GM12878 (cell line): ENCODE results near the gene UBE2C. TPM values are rescaled to one million over a fixed set of nuclear protein-coding genes. Genes with fewer than 3 reads are reported as not detected.

Source experiments
- ATAC-seq: fragments of 200-7000 bp; cut with Tn5 transposase; 3 replicates; pipeline ENCODE4 v1.9.1; 2020; ENCODE audit warnings: mild to moderate bottlenecking, moderate library complexity
- BruUV-seq: library from RNA; stranded (reverse); fragments of 400-500 nt; replicated peaks from 2 replicates; lab custom pipeline; 2021; lab: Mats Ljungman, UMichigan
- CTCF ChIA-PET: fragments of 300-600 bp; sonication (Branson Sonifier 250); formaldehyde crosslinking; extraction: SDS; loops from one replicate; lab custom pipeline; 2021; ENCODE audit warnings: inconsistent platforms; lab: Yijun Ruan, JAX
- POLR2A ChIA-PET: fragments of 350-600 bp; formaldehyde crosslinking; extraction: SDS; loops from one replicate; lab custom pipeline; 2021; ENCODE audit warnings: inconsistent platforms; lab: Charles Lee
- RAD21 ChIA-PET: fragments of 300-600 bp; sonication (Branson Sonifier 250); formaldehyde crosslinking; loops from one replicate; lab custom pipeline; 2023; ENCODE audit warnings: antibody characterized with exemption; ENCODE audit not compliant: unreplicated experiment; lab: Charles Lee
- SMC1A ChIA-PET: fragments of 300-600 bp; sonication (Branson Sonifier 250); formaldehyde crosslinking; loops from one replicate; lab custom pipeline; 2023; ENCODE audit not compliant: unreplicated experiment, uncharacterized antibody; lab: Charles Lee
- DNase-seq: peaks from one replicate; pipeline ENCODE4 v3.0.0-alpha.2; 2011; ENCODE audit warnings: low read depth, low spot score
- FAIRE-seq: peaks from 3 replicates; lab custom pipeline; 2011; peaks lifted over from hg19 to GRCh38; lab: Jason Lieb, UNC
- H2AFZ ChIP-seq: 2 replicates; pipeline ENCODE4 v1.6.0; 2011; ENCODE audit warnings: low read depth, low read length, control low read depth; ENCODE audit not compliant: control insufficient read depth
- H3K27ac ChIP-seq: 2 replicates; pipeline ENCODE4 v1.5.1; 2011; ENCODE audit warnings: control low read depth; ENCODE audit not compliant: control insufficient read depth, insufficient read depth
- H3K27me3 ChIP-seq, 2 experiments: replicated peaks in 1 of 2; 2 replicates each; pipeline versions ENCODE4 v1.6.0 to v1.6.1; 2011; ENCODE audit warnings: low read length in 1 of 2; ENCODE audit not compliant: control insufficient read depth in 2 of 2, insufficient read depth in 2 of 2
- H3K36me3 ChIP-seq, 2 experiments: 2 replicates each; pipeline ENCODE4 v1.5.1; 2011; ENCODE audit warnings: low read length in 1 of 2; ENCODE audit not compliant: control insufficient read depth in 2 of 2, insufficient read depth in 2 of 2
- H3K4me1 ChIP-seq: 2 replicates; pipeline ENCODE4 v1.6.1; 2011; ENCODE audit warnings: mild to moderate bottlenecking, low read length, moderate library complexity, mixed read lengths; ENCODE audit not compliant: control insufficient read depth, insufficient read depth
- H3K4me2 ChIP-seq: 2 replicates; pipeline ENCODE4 v1.6.0; 2011; ENCODE audit warnings: control low read depth; ENCODE audit not compliant: control insufficient read depth, insufficient read depth
- H3K4me3 ChIP-seq: fragments of 200-600 bp; sonication (generic); 2 replicates; pipeline ENCODE4 v1.5.1; 2016
- H3K79me2 ChIP-seq: 2 replicates; pipeline ENCODE4 v1.6.0; 2011; ENCODE audit warnings: low read length; ENCODE audit not compliant: control insufficient read depth, insufficient read depth
- H3K9ac ChIP-seq: 2 replicates; pipeline ENCODE4 v1.8.0; 2011; ENCODE audit warnings: low read length, control low read depth, mixed read lengths; ENCODE audit not compliant: control insufficient read depth, insufficient read depth
- H3K9me3 ChIP-seq: replicated peaks from 3 replicates; pipeline ENCODE4 v1.5.1; 2011; ENCODE audit warnings: mild to moderate bottlenecking, low read length; ENCODE audit not compliant: control insufficient read depth, insufficient read depth
- H4K20me1 ChIP-seq: 2 replicates; pipeline ENCODE4 v1.6.0; 2011; ENCODE audit not compliant: control insufficient read depth, insufficient read depth
- ETV6 ChIP-seq, 2 experiments: fragments of 450-650 bp in 1 of 2; IDR thresholded peaks in 1 of 2; conservative IDR thresholded peaks in 1 of 2; 2 replicates each; pipeline ENCODE4 v1.6.1; 2014; ENCODE audit warnings: antibody characterized with exemption in 1 of 2, borderline replicate concordance in 1 of 2, low read depth in 1 of 2, mild to moderate bottlenecking in 1 of 2, moderate library complexity in 1 of 2
- MTA2 ChIP-seq: fragments of 450-650 bp; IDR thresholded peaks from 2 replicates; pipeline ENCODE4 v1.6.1; 2016; ENCODE audit warnings: low read depth, mild to moderate bottlenecking, moderate library complexity
- POU2F2 ChIP-seq: IDR thresholded peaks from 3 replicates; pipeline ENCODE4 v1.6.1; 2011; ENCODE audit warnings: low read depth, mild to moderate bottlenecking, low read length, borderline replicate concordance
- RBBP5 ChIP-seq: fragments of 200-600 bp; sonication (generic); conservative IDR thresholded peaks from 2 replicates; pipeline ENCODE4 v1.6.1; 2016
- SREBF2 ChIP-seq: IDR thresholded peaks from 2 replicates; pipeline ENCODE4 v1.6.1; 2012; ENCODE audit warnings: mild to moderate bottlenecking, low read length
- YBX1 ChIP-seq: fragments of 450-650 bp; IDR thresholded peaks from 2 replicates; pipeline ENCODE4 v1.6.1; 2016; ENCODE audit warnings: antibody characterized with exemption
- WGBS: methylation state at CpG from one replicate; pipeline ENCODE4 v1.1.6; 2016; ENCODE audit warnings: low lambda C conversion rate; ENCODE audit not compliant: insufficient replicate concordance, insufficient coverage; ENCODE audit errors: missing lambda C conversion rate; 5-methylcytosine and 5-hydroxymethylcytosine counted together
- in situ Hi-C: fragments of 300-500 bp; cut with MboI; formaldehyde crosslinking; loops from 9 replicates; pipeline ENCODE4 v1.14.3; 2018; ENCODE audit warnings: mixed read lengths
- intact Hi-C: fragments of 100-400 bp; cut with micrococcal nuclease; formaldehyde crosslinking; loops from one replicate; pipeline ENCODE4 v1.14.2; 2022; ENCODE audit not compliant: unreplicated experiment
- polyA plus RNA-seq, 11 experiments: library from polyadenylated mRNA; depleted of rRNA in 4 of 11; unstranded in 6 of 11; stranded (reverse) in 5 of 11; fragments of >200 nt; fragmentation: Nextera tagmentation in 4 of 11; fragmentation: Illumina TruSeq in 1 of 11; extraction: Ambion mirVana in 4 of 11; extraction: Trizol in 1 of 11; gene quantifications; 1 replicate in 1 of 11; 2 replicates in 10 of 11; pipeline versions ENCODE4 v1.2.1 to v1.2.3, GENCODE V29; 2011 to 2016; ENCODE audit warnings: inconsistent platforms in 2 of 11, missing spikeins in 2 of 11, low read depth in 1 of 11
- total RNA-seq, 4 experiments: library from RNA; depleted of rRNA in 3 of 4; stranded (reverse); fragments of >200 nt in 3 of 4; fragmentation: Illumina TruSeq in 1 of 4; extraction: Trizol in 1 of 4; gene quantifications; 2 replicates each; pipeline versions ENCODE4 v1.2.1 to v1.2.3, GENCODE V29; 2013 to 2021

The UBE2C gene
- total and polyA plus RNA-seq, 10 of the 15 experiments (the other 5 are each of a cell fraction or from before 2014, with no cell fraction given) = 86.2 to 412 (median 176) TPM

DNA sequence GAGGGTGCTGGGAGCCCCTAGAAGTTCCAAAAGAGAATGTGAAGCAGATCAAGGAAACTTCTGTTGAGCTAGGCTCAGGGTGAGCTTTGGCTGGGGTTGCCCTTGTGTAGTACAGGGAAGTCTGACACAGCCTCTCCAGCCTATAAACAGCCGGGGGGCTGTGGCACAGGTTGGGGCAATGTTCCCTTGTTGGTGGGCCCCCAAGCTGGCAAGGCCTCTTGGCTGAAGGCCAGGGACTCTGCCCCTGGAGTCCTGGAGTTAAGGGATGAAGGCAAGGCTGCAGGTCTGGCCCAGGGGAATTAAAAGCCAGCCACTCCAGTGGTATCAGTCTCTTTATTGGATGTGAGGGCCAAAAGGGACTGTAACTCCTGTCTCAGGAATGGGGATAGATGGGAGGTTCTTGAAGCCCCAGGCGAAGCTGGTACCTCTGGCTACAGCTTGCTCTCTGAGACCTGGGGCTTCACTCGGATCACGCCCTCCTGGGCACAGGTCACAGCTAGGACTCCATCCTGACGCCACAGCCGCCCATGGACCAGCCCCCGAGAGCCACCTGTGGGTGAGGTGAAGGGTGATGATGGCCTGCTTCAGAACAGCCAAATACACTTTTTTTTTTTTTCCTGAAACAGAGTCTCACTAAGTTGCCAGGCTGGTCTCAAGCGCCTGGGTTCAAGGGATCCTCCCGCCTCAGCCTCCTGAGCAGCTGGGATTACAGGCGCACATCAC is 29.1 kb downstream of the UBE2C start:
- H2AFZ ChIP-seq = no peak overlapping the region
- TF ChIP-seq YBX1 (no peak), ETV6 (conservative IDR thresholded peaks at IDR 0.05 in 1 of 2, IDR thresholded peaks at IDR 0.05 in 1 of 2; ENCODE audit: borderline replicate concordance in 1 of 2, low read depth in 1 of 2) (no peak), SREBF2 (no peak), POU2F2 (no peak), MTA2 (no peak), RBBP5 (no peak)
- ChIA-PET SMC1A (interaction anchor here (0.6 to 2.1 kb wide), 14 partner anchors 8 to 170 kb away, joined by 3 to 4 read pairs (median 4); partner anchors contain the start of gene UBE2C), CTCF (interaction anchor here (1.0 to 3.8 kb wide), 7 partner anchors 8 to 129 kb away, joined by 3 to 18 read pairs (median 8); partner anchors contain the start of genes ACOT8, PCIF1, SNX21 and ZSWIM3), POLR2A (interaction anchor here (0.9 to 2.3 kb wide), 8 partner anchors 11 to 119 kb away, joined by 3 to 10 read pairs (median 5); partner anchors contain the start of genes CTSA, NEURL2 and UBE2C), RAD21 (interaction anchor here (0.9 to 1.7 kb wide), 11 partner anchors 16 to 129 kb away, joined by 3 to 6 read pairs (median 4); partner anchors contain the start of genes ACOT8, CTSA, NEURL2 and PCIF1)
- BruUV-seq = no TSS peak
- in situ Hi-C loops = no loop called here
- intact Hi-C loops = no loop called here
- FAIRE-seq = no peak
- DNase-seq = no peak
- H3K27ac ChIP-seq = peak overlapping the region; percentile 39
- H3K4me3 ChIP-seq = no peak overlapping the region
- H3K9me3 ChIP-seq = no peaks in the 10 kb centered on the region
- H3K79me2 ChIP-seq = no peaks in the 10 kb centered on the region
- H3K36me3 ChIP-seq = peaks cover 5 to 12% of the 10 kb centered on the region in 2 experiments
- H3K27me3 ChIP-seq = no peaks in the 10 kb centered on the region
- H4K20me1 ChIP-seq = no peaks in the 10 kb centered on the region
- ATAC-seq = no peak
- peaks cover 14% of the 10 kb centered on the region for H3K4me1 ChIP-seq
- no peak overlapping the region for H3K4me2 ChIP-seq
- H3K9ac ChIP-seq = no peak overlapping the region
- WGBS = 91% methylated on average over 9 of the region's 10 CpGs
